Peyer's patch (tissue), 4 donors: ENCODE data around the gene ALG9.

Experiments
- POLR2A ChIP-seq, 2 donors: fragments of 450-650 bp; IDR thresholded peaks; one replicate each; pipeline ENCODE4 v1.5.1; 2017; ENCODE audit warnings: antibody characterized with exemption in 2 of 2, mild to moderate bottlenecking in 2 of 2, moderate library complexity in 2 of 2
- TF ChIP-seq, protein P1 (sequence below), 6 experiments: fragments of 450-650 bp in 4 of 6; fragments of 200-600 bp in 2 of 6; sonication (generic) in 1 of 6; IDR thresholded peaks; one replicate each; pipeline ENCODE4 v1.5.1; 2017 to 2019; ENCODE audit warnings: antibody characterized with exemption in 6 of 6, mild to moderate bottlenecking in 3 of 6, moderate library complexity in 1 of 6

DNA sequence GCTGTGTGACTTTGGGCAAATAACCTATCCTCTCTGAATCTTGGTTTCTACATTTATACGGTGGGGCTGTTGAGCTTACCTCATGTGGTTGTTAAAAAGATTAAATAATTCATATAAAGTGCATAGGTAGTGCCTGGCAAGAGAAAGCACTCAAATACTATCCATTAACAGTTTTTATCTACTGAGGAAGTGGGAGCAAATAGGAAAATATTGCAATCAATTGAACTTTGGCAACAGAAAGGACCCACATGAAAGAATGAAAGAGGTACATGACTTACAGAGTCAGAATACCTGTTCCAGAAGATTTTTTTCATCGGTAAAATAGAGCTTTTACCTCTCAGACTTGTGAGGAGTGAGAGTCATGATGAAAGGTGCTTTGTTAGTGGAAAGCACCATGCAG lies 98.8 kb downstream of the ALG9 start:
- TF ChIP-seq POLR2A (IDR thresholded peaks at IDR 0.05) = no peak
- TF ChIP-seq, protein P1, sequence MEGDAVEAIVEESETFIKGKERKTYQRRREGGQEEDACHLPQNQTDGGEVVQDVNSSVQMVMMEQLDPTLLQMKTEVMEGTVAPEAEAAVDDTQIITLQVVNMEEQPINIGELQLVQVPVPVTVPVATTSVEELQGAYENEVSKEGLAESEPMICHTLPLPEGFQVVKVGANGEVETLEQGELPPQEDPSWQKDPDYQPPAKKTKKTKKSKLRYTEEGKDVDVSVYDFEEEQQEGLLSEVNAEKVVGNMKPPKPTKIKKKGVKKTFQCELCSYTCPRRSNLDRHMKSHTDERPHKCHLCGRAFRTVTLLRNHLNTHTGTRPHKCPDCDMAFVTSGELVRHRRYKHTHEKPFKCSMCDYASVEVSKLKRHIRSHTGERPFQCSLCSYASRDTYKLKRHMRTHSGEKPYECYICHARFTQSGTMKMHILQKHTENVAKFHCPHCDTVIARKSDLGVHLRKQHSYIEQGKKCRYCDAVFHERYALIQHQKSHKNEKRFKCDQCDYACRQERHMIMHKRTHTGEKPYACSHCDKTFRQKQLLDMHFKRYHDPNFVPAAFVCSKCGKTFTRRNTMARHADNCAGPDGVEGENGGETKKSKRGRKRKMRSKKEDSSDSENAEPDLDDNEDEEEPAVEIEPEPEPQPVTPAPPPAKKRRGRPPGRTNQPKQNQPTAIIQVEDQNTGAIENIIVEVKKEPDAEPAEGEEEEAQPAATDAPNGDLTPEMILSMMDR (IDR thresholded peaks at IDR 0.05) = no peak
